HepG2 (cell line): ENCODE results near the gene LEAP2.

Experiments used
- CTCF ChIP-seq: sonication (generic); formaldehyde crosslinking; IDR thresholded peaks from 2 replicates; pipeline ENCODE4 v1.5.0; 2020; ENCODE audit warnings: mild to moderate bottlenecking, missing genetic modification reagents, moderate library complexity
- ZMAT5 ChIP-seq: sonication (generic); formaldehyde crosslinking; IDR thresholded peaks from 2 replicates; pipeline ENCODE4 v1.5.0; 2020; ENCODE audit warnings: mild to moderate bottlenecking, low read depth, missing genetic modification reagents, borderline replicate concordance

GRCh38 chr5:132883261-132883834, 9.9 kb downstream of the LEAP2 start:
- TF ChIP-seq CTCF (CRISPR knock-in tag) (peak; percentile 85), ZMAT5 (CRISPR knock-in tag) (no peak)
